22Rv1 (cell line): ENCODE results near the gene TCTA.

Source experiments
- ZFX ChIP-seq: fragments of 450-650 bp; IDR thresholded peaks from 2 replicates; pipeline ENCODE4 v1.6.1; 2017; ENCODE audit warnings: antibody characterized with exemption, borderline replicate concordance
- TF ChIP-seq, protein P1 (sequence below): fragments of 450-650 bp; IDR thresholded peaks from 2 replicates; pipeline ENCODE4 v1.5.1; 2017; ENCODE audit warnings: mild to moderate bottlenecking

DNA sequence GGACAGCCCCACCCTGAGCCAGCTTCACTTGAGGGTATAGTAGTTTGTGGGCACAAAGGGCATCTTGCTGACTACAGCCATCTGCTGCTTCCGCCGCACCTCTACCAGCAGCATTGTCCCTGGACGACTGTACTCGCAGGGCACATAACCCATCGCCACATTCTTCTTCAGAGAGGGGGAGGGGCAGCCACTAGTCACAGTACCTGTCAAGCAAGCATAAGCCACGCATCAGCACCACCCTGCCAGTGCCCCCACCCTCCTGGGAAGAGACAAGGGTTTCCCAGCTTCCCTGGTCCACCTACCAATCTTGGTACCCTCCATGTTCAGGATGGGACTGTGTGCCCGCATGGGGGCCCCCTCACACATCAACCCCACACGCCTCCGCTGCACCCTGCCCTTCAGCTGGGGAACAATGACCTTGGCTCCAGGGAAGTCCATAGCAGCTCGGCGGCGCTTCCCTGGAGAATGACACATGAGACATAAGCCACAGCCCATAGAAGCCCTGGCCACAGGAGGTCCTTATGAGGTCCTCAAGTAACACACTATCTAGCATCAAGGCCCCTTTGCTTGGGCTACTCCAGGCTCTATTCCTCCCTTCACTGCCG lies 5.4 kb downstream of the TCTA start:
- TF ChIP-seq, protein P1, sequence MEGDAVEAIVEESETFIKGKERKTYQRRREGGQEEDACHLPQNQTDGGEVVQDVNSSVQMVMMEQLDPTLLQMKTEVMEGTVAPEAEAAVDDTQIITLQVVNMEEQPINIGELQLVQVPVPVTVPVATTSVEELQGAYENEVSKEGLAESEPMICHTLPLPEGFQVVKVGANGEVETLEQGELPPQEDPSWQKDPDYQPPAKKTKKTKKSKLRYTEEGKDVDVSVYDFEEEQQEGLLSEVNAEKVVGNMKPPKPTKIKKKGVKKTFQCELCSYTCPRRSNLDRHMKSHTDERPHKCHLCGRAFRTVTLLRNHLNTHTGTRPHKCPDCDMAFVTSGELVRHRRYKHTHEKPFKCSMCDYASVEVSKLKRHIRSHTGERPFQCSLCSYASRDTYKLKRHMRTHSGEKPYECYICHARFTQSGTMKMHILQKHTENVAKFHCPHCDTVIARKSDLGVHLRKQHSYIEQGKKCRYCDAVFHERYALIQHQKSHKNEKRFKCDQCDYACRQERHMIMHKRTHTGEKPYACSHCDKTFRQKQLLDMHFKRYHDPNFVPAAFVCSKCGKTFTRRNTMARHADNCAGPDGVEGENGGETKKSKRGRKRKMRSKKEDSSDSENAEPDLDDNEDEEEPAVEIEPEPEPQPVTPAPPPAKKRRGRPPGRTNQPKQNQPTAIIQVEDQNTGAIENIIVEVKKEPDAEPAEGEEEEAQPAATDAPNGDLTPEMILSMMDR, result no peak
- TF ChIP-seq ZFX, result no peak
